Stimulated activated CD8-positive, alpha-beta memory T cell treated with anti-CD3 and anti-CD28 coated beads, Interleukin-2, amount 100 ng/mL, for 48 hours (primary cell): ENCODE data around the gene ACKR3.

ENCODE experiments used
- DNase-seq, 2 donors: peaks; one replicate each; pipeline ENCODE4 v3.0.0-alpha.2; 2020; ENCODE audit warnings: low read depth in 2 of 2

Gene ACKR3

DNA sequence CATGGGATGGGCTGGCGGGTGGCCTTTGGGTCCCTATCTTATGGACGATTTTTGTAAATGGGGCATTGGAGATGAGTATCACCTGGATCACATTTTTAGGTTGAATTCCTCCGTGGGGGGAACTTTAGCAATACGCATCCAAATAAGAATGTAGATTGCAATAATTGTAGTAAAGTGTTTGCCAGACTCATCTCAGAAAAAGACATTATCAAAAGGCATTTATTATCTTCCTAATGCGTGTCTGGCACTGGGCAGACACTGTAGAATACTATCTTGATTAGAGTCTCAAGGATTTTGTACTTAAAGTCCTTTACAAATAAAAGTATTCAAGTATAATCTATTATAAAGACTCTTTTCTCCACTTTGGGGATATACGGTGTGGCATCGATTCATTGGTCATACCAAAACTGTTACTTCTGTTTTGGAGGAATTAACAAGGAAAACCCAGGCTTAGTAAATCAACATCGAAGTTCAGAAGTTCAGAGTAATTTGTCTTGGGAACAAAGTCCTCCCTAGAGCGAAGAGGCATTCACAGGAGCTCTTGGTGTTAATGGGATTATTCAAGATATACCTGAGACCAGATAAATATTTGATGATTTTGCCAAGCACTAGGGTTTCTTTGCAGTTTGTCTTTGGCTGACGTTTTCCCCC lies 578 bp upstream of the ACKR3 start:
- no peak for DNase-seq

DNA sequence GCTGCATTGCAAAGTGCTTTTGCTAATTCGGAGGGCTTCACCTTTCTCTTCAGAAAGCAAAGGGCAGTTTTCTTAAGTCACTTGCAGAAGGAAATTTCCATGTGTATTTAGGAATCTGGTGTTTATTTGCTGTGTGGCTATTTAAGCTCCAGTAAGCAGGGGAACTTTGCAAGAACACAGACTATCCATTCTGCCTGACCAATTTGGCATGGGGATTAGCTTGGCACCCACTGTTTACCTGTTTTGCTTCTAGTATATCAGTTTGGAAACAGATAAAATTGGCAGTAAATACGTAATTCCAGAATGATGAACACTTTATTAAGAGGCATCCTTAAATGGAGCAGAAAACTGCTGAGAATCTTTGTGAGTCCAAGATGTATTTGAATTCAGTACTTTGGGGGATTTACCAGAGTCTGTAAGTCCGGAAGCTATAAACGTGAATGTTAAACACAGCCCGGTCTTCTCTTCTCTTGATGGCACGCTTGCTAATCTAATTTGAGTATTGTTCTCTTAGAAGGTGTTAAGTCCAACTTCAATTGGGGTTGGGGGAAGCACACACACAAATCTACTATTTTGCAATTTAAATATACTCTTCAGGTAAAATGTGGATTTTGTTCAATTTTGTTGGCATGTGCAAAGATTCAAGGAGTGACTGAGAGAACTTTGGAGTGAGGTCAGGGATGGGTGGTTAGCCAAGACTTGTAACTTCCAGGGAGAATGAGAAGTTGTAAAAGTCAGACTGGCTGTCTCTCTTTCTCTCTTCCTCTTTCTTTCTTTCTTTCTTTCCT lies 650 bp downstream of the ACKR3 start:
- DNase-seq: no peak

DNA sequence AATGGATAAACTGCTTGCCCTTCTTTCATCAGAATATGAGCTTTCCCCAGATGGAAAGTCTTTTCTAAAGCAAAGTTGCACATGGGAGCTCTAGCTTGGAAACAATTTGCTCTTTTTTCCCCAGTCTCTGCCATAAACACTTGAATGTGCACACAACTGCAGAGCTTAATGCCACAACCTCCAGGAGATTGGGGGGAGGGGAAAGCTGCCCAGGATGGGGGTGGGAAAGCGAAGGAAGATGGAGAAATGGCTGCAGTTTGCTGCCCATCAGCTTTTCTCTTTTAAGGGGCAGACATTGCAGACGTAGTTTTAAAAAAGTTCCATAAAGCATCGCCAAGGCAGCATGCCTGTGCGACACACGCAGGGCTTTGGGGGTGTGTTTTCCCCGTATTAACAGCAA lies 1.5 kb downstream of the ACKR3 start:
- no peak for DNase-seq

DNA sequence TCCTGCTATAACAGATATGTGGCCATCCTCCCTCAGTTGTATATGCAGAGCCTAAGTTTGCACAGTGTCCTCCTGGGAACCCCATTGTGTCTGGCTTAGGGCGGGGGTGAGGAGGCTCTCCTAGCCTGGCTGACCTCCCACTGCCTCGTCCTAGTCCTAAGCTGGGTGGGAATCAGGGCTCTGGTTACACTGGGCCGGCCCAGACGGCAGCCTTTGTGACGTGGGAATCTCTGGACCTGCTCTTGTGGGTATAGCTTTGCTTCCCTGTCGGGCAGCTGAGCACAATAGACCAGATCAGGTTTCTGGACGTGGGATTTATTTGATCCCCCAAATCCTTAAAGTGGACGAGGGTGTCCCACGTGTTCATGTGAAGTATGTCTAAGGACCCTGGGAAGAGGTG lies 2.9 kb downstream of the ACKR3 start:
- no peak for DNase-seq

DNA sequence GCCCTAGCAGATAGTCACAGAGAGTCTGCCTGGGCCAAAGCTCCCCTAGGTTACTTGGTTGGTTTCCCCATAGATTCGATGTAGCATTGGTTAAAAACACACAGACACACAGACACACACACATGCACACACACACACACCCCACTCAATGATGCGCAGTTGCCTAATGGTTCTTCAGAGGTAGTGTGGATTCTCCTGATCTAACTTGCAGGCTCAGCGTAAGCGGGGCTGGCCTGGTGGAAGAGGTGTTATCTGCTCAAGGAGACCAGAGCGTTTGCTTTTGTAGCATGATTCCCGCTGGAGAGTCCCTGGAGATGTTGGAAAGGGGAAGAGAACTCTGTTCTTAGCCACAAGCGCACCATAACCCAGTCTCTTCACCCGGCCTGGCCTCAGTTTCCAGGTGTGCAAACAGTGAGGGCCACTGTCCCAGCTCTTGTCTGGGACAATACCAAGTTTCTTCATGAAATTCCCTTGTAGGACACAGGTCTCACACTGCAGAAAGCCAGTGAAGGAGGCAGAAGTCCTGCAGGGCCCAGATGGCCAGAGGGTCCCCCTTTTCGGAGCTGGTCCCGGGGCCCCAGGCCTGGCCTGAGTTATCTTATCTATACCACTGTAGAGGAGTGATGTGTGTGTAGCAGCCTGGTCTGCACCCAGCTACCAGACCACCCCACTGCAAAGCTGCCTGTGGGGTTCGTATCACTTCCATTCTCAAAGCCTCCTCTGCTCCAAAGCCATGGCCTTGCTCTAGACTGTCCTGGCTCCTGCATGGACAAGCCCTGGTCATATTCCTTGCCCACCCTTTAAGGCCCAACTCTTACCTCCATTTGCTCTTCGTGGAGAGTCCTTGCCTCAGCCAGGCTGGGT lies 3.7 kb downstream of the ACKR3 start:
- DNase-seq: no peak

DNA sequence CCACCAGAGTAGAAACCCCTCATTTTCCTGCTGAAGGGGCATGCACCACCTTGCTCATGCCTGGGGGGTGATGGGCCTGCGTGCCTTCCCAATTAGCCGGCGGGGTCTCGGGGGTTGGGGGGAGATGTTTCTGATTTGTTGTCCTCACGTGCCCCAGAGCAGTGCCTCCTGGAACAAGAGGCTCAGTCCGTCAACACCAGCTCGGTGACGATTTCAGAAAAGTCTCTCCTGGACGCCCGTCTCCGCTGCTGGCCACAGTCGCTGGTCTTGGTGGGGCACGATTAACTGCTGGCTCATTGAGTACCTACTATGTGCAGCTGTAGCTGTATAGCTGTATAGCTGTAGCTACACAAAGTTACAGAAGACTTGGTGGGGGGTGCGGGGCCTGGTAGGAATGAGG lies 4.4 kb downstream of the ACKR3 start:
- DNase-seq: no peak

DNA sequence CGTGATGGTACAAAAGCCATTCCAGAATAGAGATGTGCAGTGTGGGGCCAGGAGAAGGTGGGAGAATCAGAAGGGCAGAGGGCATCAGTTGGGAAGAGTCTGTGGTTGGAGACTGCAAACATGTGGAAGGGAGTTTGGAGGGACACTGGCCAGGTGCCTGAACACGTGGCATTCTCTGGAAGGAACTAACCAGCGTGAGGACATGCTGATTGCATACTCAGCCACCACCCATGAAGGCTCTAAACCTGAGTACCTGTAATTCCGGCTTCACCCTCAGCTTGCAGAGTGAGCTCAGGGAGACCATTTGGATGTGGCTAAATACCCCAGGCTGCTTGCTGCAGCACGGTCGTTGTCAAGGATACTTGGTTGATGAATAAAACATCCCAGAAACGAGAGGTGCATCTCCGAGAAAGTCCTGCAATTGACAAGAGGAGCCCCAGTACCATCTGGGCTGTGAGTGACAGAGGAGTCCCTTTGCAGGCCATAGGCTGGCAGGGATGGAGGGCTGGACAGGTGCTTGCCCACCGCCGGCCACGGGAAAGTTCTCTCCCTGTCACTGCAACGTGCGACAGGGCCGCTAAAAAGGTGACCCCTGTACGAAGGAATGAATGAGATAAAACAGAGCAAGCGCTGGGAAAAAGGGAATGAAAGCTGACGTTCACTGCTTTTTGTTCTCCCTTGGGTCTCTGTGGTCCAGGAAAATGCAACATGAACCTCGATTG lies 5.0 kb downstream of the ACKR3 start:
- DNase-seq: no peak

DNA sequence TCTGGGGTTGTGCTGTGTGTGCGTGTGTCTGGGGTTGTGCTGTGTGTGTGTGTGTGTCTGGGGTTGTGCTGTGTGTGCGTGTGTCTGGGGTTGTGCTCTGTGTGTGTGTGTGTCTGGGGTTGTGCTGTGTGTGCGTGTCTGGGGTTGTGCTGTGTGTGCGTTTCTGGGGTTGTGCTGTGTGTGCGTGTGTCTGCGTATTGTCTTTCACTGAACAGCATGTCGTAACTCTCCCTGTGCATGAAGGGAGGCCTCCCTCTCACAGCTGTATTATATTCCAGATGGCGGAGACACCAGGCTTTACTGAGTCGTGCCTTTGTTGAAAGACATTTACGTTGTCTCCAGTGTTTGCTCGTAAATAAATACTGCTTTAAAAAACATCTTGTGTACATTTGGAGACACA lies 5.9 kb downstream of the ACKR3 start:
- no peak for DNase-seq

DNA sequence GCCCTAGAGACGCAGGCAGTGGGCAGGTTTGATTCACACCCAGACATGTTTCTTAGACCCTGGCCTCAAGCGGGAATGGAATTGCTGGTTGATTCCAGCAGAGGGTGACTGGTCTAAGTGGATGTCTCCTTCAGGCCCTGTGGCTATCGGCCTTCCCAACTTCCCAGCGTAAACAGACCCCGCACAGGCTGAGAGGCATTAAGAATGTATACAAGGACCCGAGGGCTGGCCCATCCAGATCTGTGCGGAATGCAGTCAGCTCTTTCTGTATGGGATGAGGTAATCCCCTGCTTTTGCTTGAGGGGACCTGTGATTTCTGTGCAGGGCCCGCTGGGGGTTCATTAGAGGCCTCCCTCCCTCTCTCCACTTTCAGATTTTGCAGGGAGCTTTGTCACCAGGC lies 6.5 kb downstream of the ACKR3 start:
- no peak for DNase-seq

DNA sequence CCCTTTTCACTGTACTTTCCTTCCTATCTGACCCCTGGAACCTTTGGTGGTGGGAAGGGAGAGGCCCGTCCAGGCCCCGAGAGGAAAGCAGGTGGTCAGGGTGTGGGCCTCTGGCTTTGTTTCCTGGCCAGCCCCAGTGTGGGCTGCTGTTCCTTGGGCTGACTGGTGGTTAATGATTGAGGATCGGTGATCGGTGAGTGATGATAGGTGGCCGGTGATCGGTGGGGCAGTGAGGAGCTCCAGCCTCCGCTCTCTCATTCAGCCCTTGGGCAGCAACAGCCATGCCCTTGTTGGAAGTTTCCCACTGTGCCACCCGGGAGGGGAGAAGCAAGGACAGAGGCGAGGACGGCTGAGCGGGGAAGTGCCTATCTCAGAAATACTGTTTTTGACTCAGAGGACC lies 7.3 kb downstream of the ACKR3 start:
- no peak for DNase-seq

DNA sequence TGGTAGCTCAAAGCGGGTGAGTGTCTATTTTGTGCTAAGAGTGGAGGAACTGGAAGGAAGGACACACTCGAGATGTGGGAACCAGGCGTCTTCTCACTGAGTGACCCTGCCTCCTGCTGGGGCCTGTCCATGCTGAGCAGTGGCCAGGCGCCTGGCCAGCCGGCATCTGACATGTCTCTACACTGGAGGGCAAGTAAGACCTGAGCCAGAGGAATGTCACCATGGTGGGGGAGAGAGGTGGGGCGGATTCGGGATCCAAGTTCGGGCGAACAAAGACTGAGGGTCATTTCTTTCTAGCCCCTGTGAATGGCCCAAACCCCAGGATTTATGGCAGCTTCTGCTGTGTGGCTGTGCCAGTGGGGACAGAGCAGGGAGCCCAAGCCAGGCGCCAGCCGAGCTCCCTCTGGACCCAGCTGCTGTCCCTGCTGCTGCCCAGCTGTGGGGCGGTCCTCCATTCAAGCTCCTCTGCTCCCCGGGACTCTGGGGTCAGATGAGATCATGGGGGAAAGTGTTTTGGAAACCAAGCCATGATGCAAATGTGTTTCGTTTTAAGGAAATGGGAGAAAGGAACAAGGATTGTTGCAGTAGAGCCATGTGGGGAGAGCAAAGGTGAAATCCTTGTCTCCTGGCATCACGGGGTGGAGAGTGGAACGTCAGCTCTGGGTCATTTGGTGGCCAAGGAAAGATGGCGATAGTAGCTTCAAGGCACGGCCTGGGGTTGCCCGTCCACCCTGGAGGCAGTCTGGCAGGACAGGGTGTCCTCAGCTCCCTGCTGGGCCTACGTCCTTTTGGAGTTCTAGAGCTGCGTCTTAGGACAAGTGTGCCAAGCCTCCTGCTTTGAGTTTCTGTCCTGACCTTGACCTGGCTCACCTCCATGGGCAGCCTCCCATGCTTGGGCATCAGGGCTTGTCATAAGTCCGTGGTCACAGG lies 8.1 kb downstream of the ACKR3 start:
- DNase-seq: no peak

DNA sequence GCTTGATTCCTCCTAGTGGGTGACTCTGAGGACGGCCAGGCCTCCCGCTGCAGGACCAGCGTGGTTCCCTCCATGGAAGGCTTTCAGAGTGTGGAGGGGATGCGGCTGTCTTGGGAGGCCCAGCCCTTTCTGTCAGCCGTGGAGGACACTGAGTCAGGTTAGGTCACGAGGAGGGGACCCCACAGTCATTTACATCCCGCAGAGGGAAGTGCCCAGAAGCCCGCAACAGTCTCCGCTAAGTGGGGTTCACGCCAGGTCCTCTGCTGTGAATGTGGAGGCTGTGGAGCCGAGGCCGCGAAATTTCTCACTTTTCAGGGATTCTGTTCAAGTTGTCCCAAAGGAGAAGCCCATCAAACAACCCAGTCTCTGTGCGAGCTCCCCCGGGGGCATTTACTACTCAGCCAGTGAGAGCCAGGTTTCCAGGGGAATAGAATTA lies 8.8 kb downstream of the ACKR3 start:
- no peak for DNase-seq

DNA sequence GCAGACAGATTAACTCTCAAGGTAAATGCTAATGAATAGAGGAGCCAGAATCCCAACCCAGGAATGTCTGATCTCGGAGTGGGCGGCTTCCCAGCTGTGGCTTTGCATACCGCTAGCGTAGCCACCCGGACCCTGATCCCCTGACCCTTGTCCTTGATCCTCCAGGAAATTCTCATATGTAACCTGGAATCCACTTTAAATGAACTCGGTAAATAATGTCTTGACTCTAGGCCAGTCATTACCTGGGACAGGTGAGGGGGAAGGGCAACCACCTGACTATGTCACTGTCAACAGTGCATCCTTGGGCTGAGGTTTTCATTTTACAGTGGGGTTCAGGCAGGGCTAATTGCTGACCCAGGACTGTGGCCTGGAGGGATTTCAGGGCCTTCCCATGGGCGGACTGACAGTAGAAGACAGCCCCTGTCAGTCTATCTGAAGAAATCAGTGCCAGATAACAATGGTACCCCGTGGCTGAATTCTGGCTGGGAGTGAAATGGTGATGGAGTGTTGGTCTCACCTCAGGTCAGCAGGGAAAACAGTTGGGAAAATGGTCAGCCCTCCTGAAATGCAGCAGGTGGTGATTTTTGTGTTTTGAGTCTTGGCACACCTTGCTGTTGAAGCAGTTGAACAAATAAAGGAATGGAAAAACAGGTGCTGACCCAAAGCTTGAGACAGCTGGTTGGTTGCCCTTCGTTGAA lies 9.6 kb downstream of the ACKR3 start:
- no peak for DNase-seq

DNA sequence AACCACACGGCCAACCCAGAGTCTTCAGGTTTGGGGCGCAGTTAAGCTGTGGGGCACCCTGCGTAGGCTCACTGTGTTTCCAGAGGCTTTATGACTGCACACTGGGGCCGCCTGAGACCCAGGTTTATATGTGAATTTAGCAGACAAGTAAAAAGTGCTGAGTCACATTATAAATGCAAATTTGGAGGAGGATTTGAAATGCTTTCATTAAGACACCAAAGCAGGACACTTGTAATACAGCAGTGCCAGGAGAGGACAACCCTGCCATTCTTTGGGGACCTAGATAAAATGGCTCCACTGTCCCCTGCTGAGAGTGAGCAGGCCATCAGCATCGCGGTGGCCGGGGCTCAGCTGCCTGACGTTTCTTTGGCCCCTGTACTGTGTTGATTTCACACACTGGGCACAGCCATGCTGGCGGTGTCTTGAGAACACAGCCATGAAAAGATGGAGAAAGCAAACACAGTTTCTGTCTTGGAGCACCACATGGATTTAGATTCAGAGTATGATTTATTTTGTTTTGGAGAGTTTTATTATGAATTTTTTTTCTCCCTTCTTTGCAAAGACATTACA lies 10.2 kb downstream of the ACKR3 start:
- no peak for DNase-seq

DNA sequence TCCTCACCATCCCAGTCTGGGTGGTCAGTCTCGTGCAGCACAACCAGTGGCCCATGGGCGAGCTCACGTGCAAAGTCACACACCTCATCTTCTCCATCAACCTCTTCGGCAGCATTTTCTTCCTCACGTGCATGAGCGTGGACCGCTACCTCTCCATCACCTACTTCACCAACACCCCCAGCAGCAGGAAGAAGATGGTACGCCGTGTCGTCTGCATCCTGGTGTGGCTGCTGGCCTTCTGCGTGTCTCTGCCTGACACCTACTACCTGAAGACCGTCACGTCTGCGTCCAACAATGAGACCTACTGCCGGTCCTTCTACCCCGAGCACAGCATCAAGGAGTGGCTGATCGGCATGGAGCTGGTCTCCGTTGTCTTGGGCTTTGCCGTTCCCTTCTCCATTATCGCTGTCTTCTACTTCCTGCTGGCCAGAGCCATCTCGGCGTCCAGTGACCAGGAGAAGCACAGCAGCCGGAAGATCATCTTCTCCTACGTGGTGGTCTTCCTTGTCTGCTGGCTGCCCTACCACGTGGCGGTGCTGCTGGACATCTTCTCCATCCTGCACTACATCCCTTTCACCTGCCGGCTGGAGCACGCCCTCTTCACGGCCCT lies 11.2 kb downstream of the ACKR3 start:
- DNase-seq: no peak

DNA sequence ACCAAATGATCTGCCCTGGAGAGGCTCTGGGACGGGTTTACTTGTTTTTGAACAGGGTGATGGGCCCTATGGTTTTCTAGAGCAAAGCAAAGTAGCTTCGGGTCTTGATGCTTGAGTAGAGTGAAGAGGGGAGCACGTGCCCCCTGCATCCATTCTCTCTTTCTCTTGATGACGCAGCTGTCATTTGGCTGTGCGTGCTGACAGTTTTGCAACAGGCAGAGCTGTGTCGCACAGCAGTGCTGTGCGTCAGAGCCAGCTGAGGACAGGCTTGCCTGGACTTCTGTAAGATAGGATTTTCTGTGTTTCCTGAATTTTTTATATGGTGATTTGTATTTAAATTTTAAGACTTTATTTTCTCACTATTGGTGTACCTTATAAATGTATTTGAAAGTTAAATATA lies 11.9 kb downstream of the ACKR3 start:
- DNase-seq: no peak

DNA sequence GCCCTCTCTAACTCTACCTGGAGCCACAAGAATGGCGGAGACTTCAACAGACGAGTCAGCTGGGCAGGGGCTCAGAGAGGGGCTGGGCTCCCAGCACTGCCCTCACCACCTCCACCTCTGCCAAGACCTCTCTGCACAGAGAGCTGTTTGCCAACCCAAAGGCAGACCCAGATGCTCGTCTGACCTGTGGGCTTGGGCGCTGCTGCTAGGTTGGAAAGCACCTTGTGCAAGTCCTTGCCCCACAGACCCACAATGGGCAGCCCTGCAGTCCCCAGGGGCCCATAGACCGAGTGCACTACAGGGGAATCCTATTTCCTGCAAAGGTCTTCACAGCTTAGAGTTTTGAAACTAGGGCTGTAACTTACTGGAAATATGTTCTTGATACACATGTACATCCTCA lies 13.3 kb downstream of the ACKR3 start:
- no peak for DNase-seq

DNA sequence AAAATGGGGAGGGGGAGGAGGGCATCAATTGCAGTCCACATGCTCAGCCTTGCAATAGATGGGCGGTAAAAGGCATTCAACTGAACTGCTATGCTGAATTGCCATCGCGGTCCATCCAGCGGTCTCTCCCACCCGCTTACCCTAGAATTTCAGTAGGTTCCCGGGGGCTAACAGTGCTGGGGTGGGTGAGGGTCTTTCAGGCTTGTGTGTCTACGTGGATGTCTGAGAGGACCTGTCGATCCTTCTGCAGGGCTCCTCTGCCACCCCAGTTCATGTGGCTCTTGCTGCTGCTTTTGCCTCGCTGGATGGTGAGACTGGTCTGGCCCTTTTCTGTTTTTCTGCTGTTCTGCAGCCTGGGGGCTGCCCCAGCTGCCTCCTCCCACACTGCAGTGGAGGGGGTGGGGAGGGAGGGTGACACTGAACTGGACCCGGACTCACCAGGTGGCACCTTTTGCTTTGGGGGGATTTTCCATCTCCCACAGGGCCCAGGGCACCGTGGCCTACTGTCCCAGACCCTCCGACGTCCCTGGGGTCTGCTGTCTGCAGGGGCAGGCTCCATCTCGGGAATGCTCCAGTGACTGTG lies 14.1 kb downstream of the ACKR3 start:
- no peak for DNase-seq
